Measurements from ENCODE around the gene SLC22A7.

DNA sequence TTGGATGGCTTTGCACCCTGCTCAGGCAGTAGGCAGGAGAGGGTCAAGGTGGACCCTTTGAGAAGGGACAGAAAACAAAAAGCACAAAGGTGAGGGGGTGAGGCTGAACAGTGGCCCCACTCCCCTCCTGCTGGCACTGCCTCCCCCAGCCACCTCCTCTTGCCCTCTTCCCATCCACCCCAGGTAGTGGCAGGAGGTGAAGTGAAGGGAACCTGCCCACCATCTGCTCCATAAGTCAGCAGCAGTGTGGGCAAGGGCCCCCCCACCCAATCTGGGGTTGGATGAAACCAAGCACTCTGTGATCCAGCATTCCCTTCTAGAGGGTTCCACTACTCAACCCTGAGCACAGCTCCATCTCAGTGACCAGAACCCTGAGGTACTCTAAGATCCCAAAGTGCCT is 26.1 kb upstream of the SLC22A7 start:
- TF ChIP-seq EZH2 (IDR thresholded peaks at IDR 0.05; ENCODE audit: insufficient read depth, poor library complexity, severe bottlenecking) (no peak), EZH2phosphoT487 (IDR thresholded peaks at IDR 0.05; ENCODE audit: insufficient read depth, low read depth) (no peak)
